ENCODE results near the gene KBTBD13. TPM values are rescaled to one million over a fixed set of nuclear protein-coding genes. Genes with fewer than 3 reads are reported as not detected.
"Not testable (repeated sequence)": the region's sequence is repeated elsewhere in the genome, so short reads cannot be mapped to it uniquely, and the experiment has no call there.

Gene KBTBD13
- 9.4 TPM for total RNA-seq
- long read RNA-seq, transcript KBTBD13-201 (1 exons, 3,124 nt), result major isoform, 54 of 54 reads
- long read RNA-seq, partial matches to known transcripts, result 0 of 54 reads
- long read RNA-seq, other reads (novel, unspliced or antisense), result 0 of 54 reads

DNA sequence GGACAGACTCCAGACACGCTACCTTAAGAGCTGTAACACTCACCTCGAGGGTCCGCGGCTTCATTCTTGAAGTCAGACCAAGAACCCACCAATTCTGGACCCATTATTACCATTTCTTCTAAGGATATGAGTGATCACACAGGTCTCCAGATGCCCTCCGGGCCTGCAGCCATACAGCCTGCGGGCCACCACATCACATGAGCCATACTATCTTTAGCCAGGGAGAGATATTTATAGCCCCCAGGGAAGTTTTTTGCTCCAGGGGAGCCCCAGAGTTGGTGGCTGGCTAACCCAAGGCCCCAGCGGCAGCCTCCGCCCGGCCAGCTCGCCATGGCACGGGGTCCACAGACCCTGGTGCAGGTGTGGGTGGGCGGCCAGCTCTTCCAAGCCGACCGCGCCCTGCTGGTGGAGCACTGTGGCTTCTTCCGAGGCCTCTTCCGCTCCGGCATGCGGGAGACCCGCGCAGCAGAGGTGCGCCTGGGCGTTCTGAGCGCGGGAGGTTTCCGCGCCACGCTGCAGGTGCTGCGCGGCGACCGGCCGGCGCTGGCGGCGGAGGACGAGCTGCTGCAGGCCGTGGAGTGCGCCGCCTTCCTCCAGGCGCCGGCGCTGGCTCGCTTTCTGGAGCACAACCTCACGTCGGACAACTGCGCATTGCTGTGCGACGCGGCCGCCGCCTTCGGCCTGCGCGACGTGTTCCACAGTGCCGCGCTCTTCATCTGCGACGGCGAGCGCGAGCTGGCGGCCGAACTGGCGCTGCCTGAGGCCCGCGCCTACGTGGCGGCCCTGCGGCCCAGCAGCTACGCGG lies at the start of gene KBTBD13:
TSS of gene KBTBD13 (plus strand) at position 261 of the 805 bp plus-strand sequence. CDS start at position 331, 70 bp downstream.
- intact Hi-C loops (cut with DNase I), result no loop called here
- DNase-seq (no peak), ATAC-seq (ENCODE audit: poor library complexity) (peak; percentile 81)

DNA sequence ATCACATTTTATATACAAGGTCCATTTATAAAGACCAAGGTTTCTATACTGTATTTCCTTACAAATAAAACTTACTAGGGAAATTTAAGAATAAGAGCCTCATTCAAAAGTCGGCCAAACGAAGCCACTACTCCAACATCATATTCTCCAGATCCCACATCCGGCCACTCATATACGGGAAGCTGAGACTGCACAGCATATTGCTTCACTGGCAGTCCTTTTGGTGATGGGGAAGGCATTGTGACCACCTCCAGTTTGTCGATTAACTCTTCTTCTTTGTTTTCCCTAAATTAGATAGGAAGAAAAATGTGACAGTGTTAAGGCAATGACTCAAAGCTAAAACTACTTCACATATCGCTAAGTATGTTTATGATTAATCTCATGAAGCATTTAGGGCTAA lies 49.8 kb upstream of the KBTBD13 start:
- intact Hi-C loops (cut with DNase I), result no loop called here
- DNase-seq, result no peak
- no peak for ATAC-seq (ENCODE audit: poor library complexity)

DNA sequence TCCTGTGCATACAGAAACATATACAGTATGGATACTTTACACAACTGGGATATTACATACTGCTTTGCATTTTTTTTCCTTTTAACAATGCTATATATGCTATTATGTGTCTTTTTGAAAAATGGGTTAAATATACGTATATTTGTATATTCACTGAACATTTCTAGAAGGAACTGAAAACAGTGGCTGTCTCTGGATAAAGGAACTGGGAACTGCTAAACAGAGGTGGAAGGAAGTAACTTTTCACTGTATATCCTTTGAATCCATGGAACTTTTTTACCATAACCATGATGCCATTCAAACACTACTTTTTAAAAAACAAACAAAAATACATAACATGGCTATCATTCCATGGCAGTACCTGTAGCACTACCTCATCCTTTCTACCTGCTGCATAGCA lies 49.0 kb upstream of the KBTBD13 start:
- intact Hi-C loops (cut with DNase I), result no loop called here
- ATAC-seq (ENCODE audit: poor library complexity) (no peak), DNase-seq (no peak)

DNA sequence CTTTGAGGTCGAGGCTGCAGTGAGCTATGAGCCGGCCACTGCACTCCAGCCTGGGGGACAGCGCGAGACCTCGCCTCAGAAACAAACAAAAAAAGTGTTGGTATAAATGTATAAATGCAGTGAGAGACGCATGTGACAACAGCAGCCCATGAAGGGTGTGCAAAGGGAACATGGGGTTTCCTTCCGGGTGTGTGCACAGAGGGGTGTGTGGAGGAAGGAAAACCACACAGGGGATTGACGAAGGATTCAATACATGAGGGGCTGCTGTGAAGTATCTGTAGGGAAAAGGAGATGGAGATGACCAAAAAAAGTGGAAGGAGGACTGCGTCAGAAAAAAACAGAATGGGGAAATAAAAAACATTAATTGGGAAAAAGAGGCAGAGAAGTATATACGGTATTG lies 48.2 kb upstream of the KBTBD13 start:
- ATAC-seq (ENCODE audit: poor library complexity) (no peak), DNase-seq (no peak)
- intact Hi-C loops (cut with DNase I), result no loop called here

DNA sequence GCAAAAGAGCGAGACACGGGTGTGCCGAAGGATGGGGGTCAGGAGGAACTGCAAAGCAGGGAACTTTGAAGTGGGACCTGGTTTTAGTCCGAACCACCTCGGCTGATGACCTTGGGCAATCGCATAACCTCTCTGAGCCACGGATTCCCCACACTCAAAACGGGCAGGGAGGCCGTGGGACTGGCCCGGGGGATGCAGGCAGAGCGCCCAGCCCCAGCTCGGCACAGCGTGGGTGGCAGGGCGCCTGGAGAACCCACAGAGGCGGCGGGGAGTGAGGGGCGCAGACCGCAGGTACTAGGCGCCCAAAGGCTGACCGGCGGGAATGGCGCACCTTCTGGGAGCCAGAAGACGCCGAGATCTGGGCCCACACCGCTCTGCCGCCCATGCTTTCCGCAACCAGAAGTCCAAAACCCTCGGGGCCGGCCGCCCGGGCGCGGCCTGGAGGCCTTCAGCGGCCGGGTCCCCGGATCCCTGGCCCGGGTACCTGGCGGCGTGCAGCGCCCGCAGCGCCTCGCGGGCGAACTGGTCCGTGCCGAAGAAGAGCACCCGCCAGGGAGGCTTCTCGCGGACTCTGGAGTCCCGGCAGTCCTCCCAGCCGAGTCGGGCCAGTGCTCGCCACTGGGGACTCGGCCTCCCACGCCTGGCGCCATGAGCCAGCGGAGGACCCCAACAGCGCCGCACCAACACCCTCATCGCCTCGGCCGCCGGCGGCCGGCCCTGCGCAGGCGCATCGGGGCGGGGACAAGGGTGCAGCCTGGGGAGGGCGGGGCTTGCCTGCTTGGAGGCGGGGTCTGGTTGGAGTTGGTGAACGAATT lies 47.4 kb upstream of the KBTBD13 start, which contains the start of gene MTFMT:
TSS of gene MTFMT (minus strand) at position 719 of the 815 bp plus-strand sequence. CDS start at position 693, 26 bp downstream.
- ATAC-seq (ENCODE audit: poor library complexity), result peak; percentile 97
- intact Hi-C loops (cut with DNase I), result no loop called here
- DNase-seq, result peak; percentile 97

DNA sequence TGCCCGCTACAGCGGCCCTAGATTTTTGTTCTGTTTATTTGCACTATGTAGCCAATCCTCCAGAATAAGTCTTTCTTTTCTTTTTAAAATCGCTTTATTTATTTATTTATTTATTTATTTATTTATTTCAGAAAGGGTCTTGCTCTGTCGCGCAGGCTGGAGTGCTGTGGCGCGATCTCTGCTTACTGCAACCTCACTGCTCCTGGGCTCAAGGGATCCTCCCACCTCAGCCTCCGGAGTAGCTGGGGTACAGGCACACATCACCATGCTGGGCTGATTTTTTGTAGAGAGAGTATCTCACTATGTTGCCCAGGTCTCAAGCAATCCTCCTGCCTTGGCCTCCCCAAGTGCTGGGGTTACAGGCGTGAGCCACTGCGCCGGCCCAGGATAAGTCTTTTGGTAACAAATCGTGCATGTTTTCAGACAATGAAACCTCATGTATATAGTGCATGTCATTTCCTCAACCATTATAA lies 46.8 kb upstream of the KBTBD13 start:
- DNase-seq (no peak), ATAC-seq (ENCODE audit: poor library complexity) (no peak)
- intact Hi-C loops (cut with DNase I), result loop anchor here (10.0 kb wide), 1 partner anchor 55 kb away; no protein-coding TSS in a partner anchor

- DNase-seq, result peak; percentile 64
- intact Hi-C loops (cut with DNase I), result loop anchor here (10.0 kb wide), 1 partner anchor 52 kb away; no protein-coding TSS in a partner anchor
- ATAC-seq (ENCODE audit: poor library complexity), result peak; percentile 73
These were observed 43.6 kb upstream of the KBTBD13 start for GRCh38 chr15:65032801-65033537.

DNA sequence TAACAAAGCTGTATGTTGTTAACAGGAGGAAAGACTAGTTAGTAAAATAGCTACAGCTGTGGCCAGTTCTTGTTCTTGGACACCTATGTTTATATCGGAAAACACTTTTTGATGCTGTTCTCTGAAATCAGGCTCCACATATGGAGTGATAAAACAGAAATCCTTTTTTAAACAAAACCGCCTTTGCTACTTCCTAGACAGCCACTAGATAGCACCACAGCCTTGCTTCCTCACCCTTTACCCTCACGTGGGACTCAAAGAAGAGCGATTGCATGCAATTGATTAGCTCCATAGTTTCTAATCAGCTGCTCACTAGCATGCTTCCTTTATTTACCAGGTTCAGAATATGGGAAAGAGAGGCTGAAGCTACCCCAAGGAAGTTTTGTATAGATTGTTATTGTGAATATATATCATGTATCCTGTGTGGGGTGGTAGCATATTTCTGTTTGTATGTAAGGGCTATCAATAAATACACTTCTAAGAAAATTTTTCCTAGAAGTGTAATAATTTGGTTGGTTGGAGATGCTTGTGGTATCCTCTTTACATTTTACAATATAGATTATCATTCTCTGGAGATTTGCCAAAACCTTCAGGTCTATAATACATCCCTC lies 42.8 kb upstream of the KBTBD13 start:
- DNase-seq (no peak), ATAC-seq (ENCODE audit: poor library complexity) (no peak)
- intact Hi-C loops (cut with DNase I), result loop anchor here (10.0 kb wide), 1 partner anchor 51 kb away; no protein-coding TSS in a partner anchor

DNA sequence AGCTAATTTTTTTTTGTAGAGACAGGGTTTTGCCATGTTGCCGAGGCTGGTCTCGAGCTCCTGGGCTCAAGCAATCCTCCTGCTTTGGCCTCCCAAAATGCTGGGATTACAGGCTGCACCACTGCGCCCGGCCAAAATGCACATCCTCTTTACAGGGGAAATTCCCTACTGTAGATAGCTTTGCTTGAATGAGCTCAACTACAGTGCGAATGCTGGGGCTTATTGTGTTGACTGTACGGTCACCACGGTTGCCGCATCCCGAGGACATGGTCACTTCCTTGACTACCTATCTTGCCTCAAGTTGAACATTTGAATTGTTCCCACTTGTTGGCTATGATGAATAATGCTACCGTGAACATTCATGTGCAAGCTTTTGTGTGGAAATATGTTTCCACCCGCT lies 41.8 kb upstream of the KBTBD13 start:
- DNase-seq (no peak), ATAC-seq (ENCODE audit: poor library complexity) (no peak)
- intact Hi-C loops (cut with DNase I), result loop anchor here (10.0 kb wide), 1 partner anchor 50 kb away; no protein-coding TSS in a partner anchor

GRCh38 chr15:65037309-65037708 lies 39.2 kb upstream of the KBTBD13 start:
- DNase-seq (no peak), ATAC-seq (ENCODE audit: poor library complexity) (no peak)
- intact Hi-C loops (cut with DNase I), result loop anchor here (10.0 kb wide), 1 partner anchor 47 kb away; no protein-coding TSS in a partner anchor

GRCh38 chr15:65038428-65038827 lies 38.1 kb upstream of the KBTBD13 start:
- no peak for DNase-seq
- intact Hi-C loops (cut with DNase I), result loop anchor here (10.0 kb wide), 1 partner anchor 46 kb away; no protein-coding TSS in a partner anchor
- no peak for ATAC-seq (ENCODE audit: poor library complexity)

DNA sequence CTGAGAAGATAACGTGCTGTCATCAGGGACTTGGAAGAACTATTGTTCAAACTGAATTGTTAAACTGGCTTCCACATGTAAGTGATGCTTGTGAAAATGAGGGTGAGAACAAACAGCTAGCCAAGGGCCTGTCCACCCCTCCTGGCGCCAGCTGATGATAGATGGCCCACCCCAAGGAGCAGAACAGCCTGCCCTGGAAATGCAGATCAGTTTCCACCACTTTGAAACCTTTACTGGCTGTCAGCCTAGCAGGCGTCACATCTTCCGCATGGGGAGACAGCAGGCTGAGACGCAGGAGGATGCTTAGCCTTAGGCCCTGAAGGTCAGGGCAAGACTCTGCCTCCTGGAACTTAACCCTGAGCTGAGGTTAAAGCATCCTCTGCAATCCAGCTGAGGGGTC lies 37.7 kb upstream of the KBTBD13 start:
- ATAC-seq (ENCODE audit: poor library complexity) (no peak), DNase-seq (no peak)
- intact Hi-C loops (cut with DNase I), result loop anchor here (10.0 kb wide), 1 partner anchor 46 kb away; no protein-coding TSS in a partner anchor

DNA sequence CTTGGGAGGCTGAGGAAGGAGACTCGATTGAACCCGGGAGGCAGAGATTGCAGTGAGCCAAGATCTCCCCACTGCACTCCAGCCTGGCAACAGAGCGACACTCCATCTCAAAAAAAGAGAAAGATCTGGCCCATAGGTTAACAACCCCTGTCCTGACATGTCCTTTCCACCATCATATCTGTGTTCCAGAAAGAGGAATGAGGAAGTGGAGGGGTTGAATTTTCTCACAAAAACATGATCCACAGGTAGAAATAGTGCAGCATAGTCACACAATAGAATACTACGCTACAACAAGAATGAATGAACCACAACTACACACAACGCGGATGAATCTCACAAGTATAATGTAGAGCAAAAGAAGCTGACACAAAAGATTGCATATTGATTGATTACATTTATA lies 36.1 kb upstream of the KBTBD13 start:
- no peak for ATAC-seq (ENCODE audit: poor library complexity)
- DNase-seq, result no peak
- intact Hi-C loops (cut with DNase I), result no loop called here

GRCh38 chr15:65041787-65042186 lies 34.8 kb upstream of the KBTBD13 start:
- no peak for DNase-seq
- ATAC-seq (ENCODE audit: poor library complexity), result no peak
- intact Hi-C loops (cut with DNase I), result no loop called here

GRCh38 chr15:65042776-65043327 lies 33.7 kb upstream of the KBTBD13 start:
- no peak for ATAC-seq (ENCODE audit: poor library complexity)
- intact Hi-C loops (cut with DNase I), result no loop called here
- DNase-seq, result no peak

DNA sequence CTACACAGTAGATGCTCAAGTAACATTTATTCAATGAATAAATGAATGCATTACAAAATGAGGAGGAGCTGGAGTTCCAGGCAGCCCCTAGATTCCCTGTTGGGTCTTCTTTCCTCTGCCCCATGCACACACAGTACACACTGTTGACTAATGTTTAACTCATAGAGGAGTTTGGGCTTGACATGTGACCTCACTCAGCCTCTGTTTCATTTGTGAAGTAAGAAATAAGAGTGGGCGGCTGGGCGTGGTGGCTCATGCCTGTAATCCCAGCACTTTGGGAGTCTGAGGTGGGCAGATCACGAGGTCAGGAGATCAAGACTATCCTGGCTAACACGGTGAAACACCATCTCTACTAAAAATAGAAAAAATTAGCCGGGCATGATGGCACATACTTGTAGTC lies 32.3 kb upstream of the KBTBD13 start:
- DNase-seq; intact Hi-C loops (cut with DNase I): not testable (repeated sequence)
- peak; percentile 18 for ATAC-seq (ENCODE audit: poor library complexity)

- peak; percentile 75 for ATAC-seq (ENCODE audit: poor library complexity)
These were observed 31.6 kb upstream of the KBTBD13 start, which contains the start of gene SLC51B for GRCh38 chr15:65044724-65045481. TSS of gene SLC51B (plus strand) at chr15:65045387. CDS start at chr15:65050005, 4,618 bp downstream.

More at GRCh38 chr15:65044724-65045481, 31.6 kb upstream of the KBTBD13 start, which contains the start of gene SLC51B:
- intact Hi-C loops (cut with DNase I), result no loop called here
- DNase-seq, result peak; percentile 75

Data from Right ventricle myocardium superior (tissue), 1 donor.